ACC112 (cell line): ENCODE data around the gene GDF2.

Experiments
- H2AFZ ChIP-seq: fragments of 200-600 bp; sonication (generic); one replicate; pipeline ENCODE4 v1.6.0; 2017; ENCODE audit warnings: antibody characterized with exemption, low read length; ENCODE audit not compliant: unreplicated experiment
- H3K27ac ChIP-seq: fragments of 200-600 bp; sonication (generic); 2 replicates; pipeline ENCODE4 v1.5.1; 2014; ENCODE audit warnings: low read depth, mild to moderate bottlenecking, antibody characterized with exemption, low read length, moderate library complexity
- H3K27me3 ChIP-seq: fragments of 200-600 bp; sonication (generic); 2 replicates; pipeline ENCODE4 v1.6.1; 2014; ENCODE audit warnings: mild to moderate bottlenecking, antibody characterized with exemption, low read length, moderate library complexity, mixed read lengths; ENCODE audit not compliant: insufficient read depth
- H3K36me3 ChIP-seq: fragments of 200-600 bp; sonication (generic); 2 replicates; pipeline ENCODE4 v1.6.1; 2016; ENCODE audit warnings: mild to moderate bottlenecking, antibody characterized with exemption, low read length, moderate library complexity, mixed read lengths; ENCODE audit not compliant: insufficient read depth
- H3K4me1 ChIP-seq: fragments of 200-600 bp; sonication (generic); one replicate; pipeline ENCODE4 v1.6.1; 2016; ENCODE audit warnings: low read length, mixed read lengths; ENCODE audit not compliant: insufficient read depth, unreplicated experiment, control insufficient read depth
- H3K4me3 ChIP-seq: fragments of 200-600 bp; sonication (generic); 2 replicates; pipeline ENCODE4 v1.5.1; 2014; ENCODE audit warnings: mild to moderate bottlenecking, low read depth, low read length
- H3K79me2 ChIP-seq: fragments of 200-600 bp; sonication (generic); one replicate; pipeline ENCODE4 v1.6.0; 2016; ENCODE audit warnings: low read length; ENCODE audit not compliant: control insufficient read depth, unreplicated experiment, insufficient read depth

GDF2 gene

GRCh38 chr10:47334466-47335295, 12.4 kb downstream of the GDF2 start:
- H2AFZ ChIP-seq, result no peak overlapping the region
- H3K27ac ChIP-seq, result no peak overlapping the region
- no peaks in the 10 kb centered on the region for H3K36me3 ChIP-seq
- H3K4me1 ChIP-seq, result no peaks in the 10 kb centered on the region
- no peak overlapping the region for H3K4me3 ChIP-seq
- H3K27me3 ChIP-seq, result peaks cover 80% of the 10 kb centered on the region
- no peaks in the 10 kb centered on the region for H3K79me2 ChIP-seq

GRCh38 chr10:47335906-47336305, 13.7 kb downstream of the GDF2 start:
- no peak overlapping the region for H3K27ac ChIP-seq
- H2AFZ ChIP-seq, result no peak overlapping the region
- H3K4me1 ChIP-seq, result no peaks in the 10 kb centered on the region
- no peaks in the 10 kb centered on the region for H3K79me2 ChIP-seq
- peaks cover 84% of the 10 kb centered on the region for H3K27me3 ChIP-seq
- no peak overlapping the region for H3K4me3 ChIP-seq
- H3K36me3 ChIP-seq, result no peaks in the 10 kb centered on the region

DNA sequence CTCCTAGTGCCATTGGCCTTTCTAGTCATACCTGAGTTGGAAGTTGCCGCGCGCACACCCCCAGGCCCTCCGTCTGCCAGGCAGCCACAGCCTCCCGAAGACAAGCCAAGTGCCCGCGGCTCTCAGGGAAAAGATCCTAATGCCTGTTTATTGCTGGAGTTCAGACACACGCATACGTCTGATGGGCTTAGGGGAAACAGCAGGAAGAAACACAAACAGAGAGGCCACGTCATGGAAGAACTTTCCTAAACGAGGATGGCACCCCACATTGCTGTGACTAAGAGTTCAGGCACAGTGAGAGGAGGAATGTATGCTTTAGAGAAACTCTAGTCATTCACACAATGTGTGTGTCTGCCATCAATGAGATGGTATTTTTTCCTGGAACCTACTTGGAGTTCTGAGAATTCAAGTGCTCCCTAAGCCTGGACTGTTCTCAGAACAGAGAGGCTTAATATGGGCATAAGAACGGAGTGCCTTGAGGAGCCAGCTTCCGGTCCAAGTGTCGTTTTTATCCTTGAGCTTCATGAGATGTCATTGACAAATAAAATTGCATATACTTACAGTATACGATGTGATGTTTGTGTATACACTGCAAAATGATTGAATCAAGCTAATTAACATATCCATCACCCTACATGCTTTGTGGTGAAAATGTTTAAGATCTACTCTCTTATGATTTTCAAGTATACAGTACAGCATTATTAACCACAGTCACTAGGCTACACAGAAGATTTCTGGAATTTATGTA, 14.3 kb downstream of the GDF2 start:
- H3K4me3 ChIP-seq, result no peak overlapping the region
- no peaks in the 10 kb centered on the region for H3K4me1 ChIP-seq
- no peak overlapping the region for H3K27ac ChIP-seq
- H2AFZ ChIP-seq, result no peak overlapping the region
- no peaks in the 10 kb centered on the region for H3K36me3 ChIP-seq
- H3K79me2 ChIP-seq, result no peaks in the 10 kb centered on the region
- peaks cover 89% of the 10 kb centered on the region for H3K27me3 ChIP-seq

GRCh38 chr10:47337310-47337709, 15.1 kb downstream of the GDF2 start:
- no peak overlapping the region for H3K27ac ChIP-seq
- no peak overlapping the region for H3K4me3 ChIP-seq
- H3K4me1 ChIP-seq, result no peaks in the 10 kb centered on the region
- no peaks in the 10 kb centered on the region for H3K79me2 ChIP-seq
- no peak overlapping the region for H2AFZ ChIP-seq
- no peaks in the 10 kb centered on the region for H3K36me3 ChIP-seq
- H3K27me3 ChIP-seq, result peaks cover 91% of the 10 kb centered on the region

DNA sequence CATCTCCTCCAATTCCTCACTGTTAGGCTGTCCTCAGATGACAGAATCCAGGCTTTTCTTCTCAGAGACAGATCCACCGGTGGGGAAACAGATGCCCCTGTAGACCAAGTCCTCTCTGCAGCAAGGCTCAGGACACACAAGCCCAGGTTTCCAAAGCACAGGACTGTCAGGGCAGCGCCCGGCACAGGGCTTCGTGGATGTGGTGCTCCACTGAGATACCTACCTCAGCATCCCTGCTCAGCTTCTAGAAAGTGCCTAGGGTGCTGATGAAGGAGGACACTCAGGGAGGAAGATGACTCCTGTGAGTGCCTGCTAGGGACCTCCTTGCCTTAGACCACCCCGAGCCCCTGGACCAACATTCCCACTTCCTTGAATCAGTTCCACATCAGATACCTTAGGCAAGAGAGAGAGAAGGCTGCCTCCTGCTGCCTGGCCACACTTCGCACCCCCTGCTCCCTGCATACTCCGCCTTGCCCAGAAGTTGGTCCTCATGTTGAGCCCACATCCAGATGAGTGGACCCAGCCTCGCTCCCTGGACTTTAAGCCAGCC, 17.0 kb downstream of the GDF2 start:
- no peaks in the 10 kb centered on the region for H3K36me3 ChIP-seq
- H3K79me2 ChIP-seq, result no peaks in the 10 kb centered on the region
- H3K4me3 ChIP-seq, result no peak overlapping the region
- H3K27me3 ChIP-seq, result peaks cover 88% of the 10 kb centered on the region
- no peak overlapping the region for H3K27ac ChIP-seq
- no peaks in the 10 kb centered on the region for H3K4me1 ChIP-seq
- H2AFZ ChIP-seq, result no peak overlapping the region

DNA sequence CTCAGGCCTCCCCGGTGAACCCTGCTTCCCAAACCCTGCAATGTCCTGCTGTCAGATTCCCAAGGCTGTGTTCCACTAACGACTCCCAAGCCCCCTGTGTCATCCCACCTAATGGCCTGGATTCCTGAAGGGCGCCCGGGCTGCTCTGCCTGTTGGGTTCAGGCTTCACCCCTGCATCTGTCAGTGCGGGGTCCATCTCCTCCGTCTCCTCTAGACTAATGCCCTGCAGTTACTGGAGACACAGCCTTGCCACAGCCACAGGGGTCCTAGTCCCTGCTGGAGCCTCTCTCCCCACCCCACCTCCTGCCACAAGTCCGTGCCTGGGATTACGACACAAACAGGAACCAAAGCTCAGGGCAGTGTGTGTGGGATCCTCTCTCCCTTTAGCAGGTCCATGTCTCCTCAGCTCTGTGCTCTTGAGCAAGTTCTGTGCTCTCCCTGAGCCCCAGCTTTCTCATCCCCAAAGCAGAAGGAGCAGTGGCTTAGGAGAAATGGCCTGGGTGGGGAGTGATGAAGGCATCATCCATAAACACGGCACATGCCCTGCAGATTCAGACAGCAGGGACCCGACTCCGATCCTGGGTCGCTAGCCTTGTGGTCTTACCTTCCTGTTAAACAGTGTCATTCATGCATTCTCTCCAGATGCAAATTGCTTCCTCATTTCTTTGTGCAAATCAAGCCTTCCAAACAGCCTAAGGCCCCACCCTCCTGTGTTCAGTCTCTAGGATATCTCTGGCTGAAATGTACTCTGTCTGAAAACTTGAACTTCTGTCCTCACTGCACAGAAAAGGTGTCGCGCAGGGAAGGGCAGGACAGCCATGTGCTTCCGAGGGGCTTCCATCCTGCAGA, 17.7 kb downstream of the GDF2 start:
- no peaks in the 10 kb centered on the region for H3K36me3 ChIP-seq
- H3K27me3 ChIP-seq, result peaks cover 86% of the 10 kb centered on the region
- no peaks in the 10 kb centered on the region for H3K4me1 ChIP-seq
- no peaks in the 10 kb centered on the region for H3K79me2 ChIP-seq
- H3K4me3 ChIP-seq, result no peak overlapping the region
- no peak overlapping the region for H2AFZ ChIP-seq
- H3K27ac ChIP-seq, result no peak overlapping the region

GRCh38 chr10:47340608-47341170, 18.4 kb downstream of the GDF2 start:
- Histone ChIP-seq H3K4me3 (no peak overlapping the region), H3K27me3 (peaks cover 86% of the 10 kb centered on the region), H3K79me2 (no peaks in the 10 kb centered on the region), H3K27ac (no peak overlapping the region), H3K4me1 (no peaks in the 10 kb centered on the region), H2AFZ (no peak overlapping the region), H3K36me3 (no peaks in the 10 kb centered on the region)

- H3K27ac ChIP-seq, result no peak overlapping the region
- no peaks in the 10 kb centered on the region for H3K4me1 ChIP-seq
- no peak overlapping the region for H2AFZ ChIP-seq
- H3K79me2 ChIP-seq, result no peaks in the 10 kb centered on the region
- no peaks in the 10 kb centered on the region for H3K36me3 ChIP-seq
- H3K4me3 ChIP-seq, result no peak overlapping the region
- peaks cover 49% of the 10 kb centered on the region for H3K27me3 ChIP-seq
Observed at GRCh38 chr10:47344996-47345870, 23.0 kb downstream of the GDF2 start.

DNA sequence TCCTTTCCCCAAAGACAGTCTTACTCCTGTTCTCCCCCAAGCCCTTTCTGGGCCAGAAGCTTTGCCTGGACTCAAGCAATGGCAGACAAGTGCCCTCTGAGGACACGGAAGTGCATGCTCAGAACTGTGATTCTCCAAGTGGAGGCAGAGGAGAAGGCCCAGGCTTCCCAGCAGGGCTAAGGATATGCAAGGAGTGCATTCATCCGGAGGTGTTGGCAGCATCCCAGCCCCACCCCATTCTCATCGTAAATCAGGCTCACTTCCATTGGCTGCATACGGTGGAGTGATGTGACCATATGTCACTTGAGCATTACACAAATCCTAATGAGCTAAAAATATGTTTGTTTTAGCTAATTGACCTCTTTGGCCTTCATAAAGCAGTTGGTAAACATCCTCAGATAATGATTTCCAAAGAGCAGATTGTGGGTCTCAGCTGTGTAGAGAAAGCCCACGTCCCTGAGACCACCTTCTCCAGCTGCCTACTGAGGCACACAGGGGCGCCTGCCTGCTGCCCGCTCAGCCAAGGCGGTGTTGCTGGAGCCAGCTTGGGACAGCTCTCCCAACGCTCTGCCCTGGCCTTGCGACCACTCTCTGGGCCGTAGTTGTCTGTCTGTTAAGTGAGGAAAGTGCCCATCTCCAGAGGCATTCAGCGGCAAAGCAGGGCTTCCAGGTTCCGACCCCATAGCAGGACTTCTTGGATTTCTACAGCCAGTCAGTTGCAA, 24.5 kb downstream of the GDF2 start:
- H3K79me2 ChIP-seq, result no peaks in the 10 kb centered on the region
- H3K36me3 ChIP-seq, result no peaks in the 10 kb centered on the region
- H3K27me3 ChIP-seq, result peaks cover 42% of the 10 kb centered on the region
- no peak overlapping the region for H3K27ac ChIP-seq
- H3K4me1 ChIP-seq, result no peaks in the 10 kb centered on the region
- no peak overlapping the region for H3K4me3 ChIP-seq
- no peak overlapping the region for H2AFZ ChIP-seq
